ENCODE measurements around the gene TTI1.

DNA sequence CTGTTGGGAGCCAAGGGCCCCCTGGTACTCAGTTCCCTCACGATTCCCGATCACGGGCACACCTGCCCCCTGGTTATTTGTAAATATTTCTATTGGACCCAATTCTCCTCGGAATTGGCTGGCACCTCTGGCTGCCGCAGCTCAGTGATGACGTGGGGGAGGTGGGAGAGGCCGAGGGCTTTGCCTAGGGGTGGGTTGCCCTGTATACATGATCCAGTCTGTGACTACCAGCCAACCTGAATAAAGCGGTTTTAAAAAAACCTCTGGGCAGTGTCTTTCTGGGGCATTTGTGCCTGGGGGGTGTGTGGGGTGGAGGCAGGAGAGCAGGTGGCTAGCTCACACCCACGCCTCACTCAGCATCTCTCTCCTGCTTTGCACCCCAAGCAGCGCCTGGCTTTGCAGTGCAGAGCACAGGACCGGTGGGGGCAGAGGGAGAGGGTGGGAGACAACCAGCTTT is 88.1 kb downstream of the TTI1 start:
- TF ChIP-seq, protein P1, sequence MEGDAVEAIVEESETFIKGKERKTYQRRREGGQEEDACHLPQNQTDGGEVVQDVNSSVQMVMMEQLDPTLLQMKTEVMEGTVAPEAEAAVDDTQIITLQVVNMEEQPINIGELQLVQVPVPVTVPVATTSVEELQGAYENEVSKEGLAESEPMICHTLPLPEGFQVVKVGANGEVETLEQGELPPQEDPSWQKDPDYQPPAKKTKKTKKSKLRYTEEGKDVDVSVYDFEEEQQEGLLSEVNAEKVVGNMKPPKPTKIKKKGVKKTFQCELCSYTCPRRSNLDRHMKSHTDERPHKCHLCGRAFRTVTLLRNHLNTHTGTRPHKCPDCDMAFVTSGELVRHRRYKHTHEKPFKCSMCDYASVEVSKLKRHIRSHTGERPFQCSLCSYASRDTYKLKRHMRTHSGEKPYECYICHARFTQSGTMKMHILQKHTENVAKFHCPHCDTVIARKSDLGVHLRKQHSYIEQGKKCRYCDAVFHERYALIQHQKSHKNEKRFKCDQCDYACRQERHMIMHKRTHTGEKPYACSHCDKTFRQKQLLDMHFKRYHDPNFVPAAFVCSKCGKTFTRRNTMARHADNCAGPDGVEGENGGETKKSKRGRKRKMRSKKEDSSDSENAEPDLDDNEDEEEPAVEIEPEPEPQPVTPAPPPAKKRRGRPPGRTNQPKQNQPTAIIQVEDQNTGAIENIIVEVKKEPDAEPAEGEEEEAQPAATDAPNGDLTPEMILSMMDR (IDR thresholded peaks at IDR 0.05; ENCODE audit: borderline replicate concordance, extremely low read depth, low read length, poor library complexity, severe bottlenecking): no peak
- TF ChIP-seq EZH2 (IDR thresholded peaks at IDR 0.05; ENCODE audit: borderline replicate concordance, low read depth, low read length, severe bottlenecking): no peak
